ENCODE results near the gene PLEKHA1. TPM values are rescaled to one million over a fixed set of nuclear protein-coding genes. Genes with fewer than 3 reads are reported as not detected.

Gene PLEKHA1
- total RNA-seq (2012; rRNA removed): 7.2 and 12.5 TPM in 2 replicates
- 7.4 and 9.5 TPM in 2 replicates for polyA plus RNA-seq (2012; rRNA removed)
- 3.2 and 4.0 TPM in 2 replicates for polyA plus RNA-seq (2012; cell fraction: cytosol; rRNA removed)
- 4.6 and 13.8 TPM in 2 replicates for polyA plus RNA-seq (2012; cell fraction: nucleus; rRNA removed; ENCODE audit: low replicate concordance)
- Bru-seq, nascent RNA: percentile 64 among the genes with signal in this experiment
- percentile 68 among the genes with signal in this experiment for BruChase-seq, experiment 1, labeled RNA remaining after a 6-hour chase
- percentile 77 among the genes with signal in this experiment for BruChase-seq, experiment 2, labeled RNA remaining after a 2-hour chase
- long read RNA-seq, full-length matches to known transcripts: 3 of 40 reads
- long read RNA-seq, partial matches to known transcripts: 5 of 40 reads
- long read RNA-seq, other reads (novel, unspliced or antisense): 32 of 40 reads

DNA sequence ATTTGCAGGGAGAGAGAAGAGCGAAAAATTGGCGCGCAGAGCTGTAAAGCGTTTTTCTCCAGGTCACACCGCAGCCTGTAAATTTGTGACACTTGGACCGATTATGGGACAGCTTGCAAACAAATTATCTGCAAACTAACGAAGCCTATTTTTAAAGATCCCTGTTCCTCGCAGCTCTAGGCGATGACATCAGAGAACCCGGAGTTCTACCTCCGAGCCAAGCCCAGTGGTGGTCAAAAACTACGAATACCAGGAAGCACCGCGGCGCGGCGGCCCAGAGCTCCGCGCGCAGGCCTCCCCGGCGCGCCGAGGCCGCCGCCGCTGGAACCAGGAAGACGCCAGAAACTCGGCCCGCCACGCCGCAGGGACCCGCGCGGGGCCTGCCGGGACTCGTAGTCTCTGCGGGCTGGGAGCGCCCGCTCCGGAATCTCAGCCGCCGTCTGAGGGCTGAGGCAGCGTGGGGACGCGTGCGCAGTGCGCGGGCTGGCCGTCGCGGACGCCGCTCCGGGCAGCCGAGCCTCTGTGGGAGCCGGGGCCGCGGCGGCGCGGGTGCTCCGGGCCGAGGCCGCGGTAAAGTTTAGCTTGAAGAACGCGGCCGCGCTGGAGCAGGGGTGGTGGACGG lies at the start of gene PLEKHA1:
TSS of gene PLEKHA1 (plus strand) at position 472 of the 622 bp plus-strand sequence. CDS start 18,493 bp downstream, outside the sequence.
- no peaks in the 10 kb centered on the region; the same call in 1 of the 2 replicates for H3K27me3 ChIP-seq (ENCODE audit: control insufficient read depth, insufficient read depth, low read length)
- ATAC-seq (ENCODE audit: low read depth) (peak; percentile 93), DNase-seq (peak; percentile 91)
- H2AK5ac ChIP-seq (ENCODE audit: low read depth, low read length): peak within 1 kb of the TSS; percentile 10; the same call in 1 of the 2 replicates
- intact Hi-C loops (cut with micrococcal nuclease): loop anchor here (5.0 kb wide), 1 partner anchor 72 kb away; no protein-coding TSS in a partner anchor
- peak within 1 kb of the TSS; percentile 75 for H3K9ac ChIP-seq (ENCODE audit: low read depth, low read length)
- 0% methylated on average over 37 of the region's 71 CpGs; no CpG with 5 or more reads in 1 of the 2 experiments for WGBS, 2 experiments (ENCODE audit: extremely low coverage in 2 of 2, insufficient read length in 1 of 2)
- H2BK5ac ChIP-seq (ENCODE audit: low read depth, low read length, poor library complexity, severe bottlenecking): peak within 1 kb of the TSS; percentile 17
- POLR2A ChIA-PET (ENCODE audit: unreplicated experiment): no interaction called here
- no peak within 1 kb of the TSS for H3K18ac ChIP-seq (ENCODE audit: low read depth, low read length)
- H3K23ac ChIP-seq (ENCODE audit: low read depth, low read length): peak within 1 kb of the TSS; percentile 80
- peak within 1 kb of the TSS; percentile 70 for H4K5ac ChIP-seq (ENCODE audit: low read depth, low read length)
- in situ Hi-C loops (cut with MboI; ENCODE audit: low sequenced_read_pairs): no loop called here
- H2BK15ac ChIP-seq (ENCODE audit: low read depth, low read length): no peak within 1 kb of the TSS
- H2BK120ac ChIP-seq (ENCODE audit: low read depth, low read length): peak within 1 kb of the TSS; percentile 59
- H3K36me3 ChIP-seq (ENCODE audit: control insufficient read depth, insufficient read depth, low read length): no peaks in the 10 kb centered on the region
- H2AK9ac ChIP-seq (replicated peaks; ENCODE audit: low read depth, low read length, poor library complexity): peak within 1 kb of the TSS; percentile 66
- H2AFZ ChIP-seq (replicated peaks; ENCODE audit: low read length, poor library complexity): peak within 1 kb of the TSS; percentile 94
- peak within 1 kb of the TSS; percentile 100 for H3K4me3 ChIP-seq (ENCODE audit: insufficient read depth, low read depth, low read length)
- H3K9me3 ChIP-seq (ENCODE audit: control insufficient read depth, insufficient read depth, low read length): no peaks in the 10 kb centered on the region
- dilution Hi-C loops (cut with HindIII; ENCODE audit: low sequenced_read_pairs, unreplicated experiment): no loop called here
- no peaks in the 10 kb centered on the region for H4K20me1 ChIP-seq (ENCODE audit: insufficient read depth, low read length)
- H3K4me2 ChIP-seq (ENCODE audit: low read depth, low read length): peak within 1 kb of the TSS; percentile 75
- peaks cover 4 to 16% of the 10 kb centered on the region in 2 experiments; a peak in 2 of 4 replicates for H3K79me1 ChIP-seq (ENCODE audit: low read depth in 1 of 2, low read length in 2 of 2)
- no TSS peak for BruUV-seq (replicated peaks)
- H3K9me1 ChIP-seq (ENCODE audit: insufficient read depth, low read length): 0 out of 2 replicates have a peak, but pooled peaks cover 3% of the 10 kb centered on the region
- CTCF ChIA-PET: interaction anchor here (0.6 kb wide), 2 partner anchors 93 to 94 kb away, joined by 3 read pairs; no protein-coding TSS in a partner anchor
- peak within 1 kb of the TSS; percentile 40; the same call in 1 of the 2 replicates for H2BK20ac ChIP-seq (ENCODE audit: low read depth, low read length)
- H3K27ac ChIP-seq (ENCODE audit: insufficient read depth, low read length): peak within 1 kb of the TSS; percentile 51
- H3K4me1 ChIP-seq (ENCODE audit: control insufficient read depth, insufficient read depth, low read length): no peaks in the 10 kb centered on the region
- TF ChIP-seq MXI1 (IDR thresholded peaks at IDR 0.05; ENCODE audit: borderline replicate concordance, low read depth, low read length) (peak; percentile 65; the same call in 1 of the 2 replicates), RAD21 (IDR thresholded peaks at IDR 0.05; ENCODE audit: low read length) (no peak), MAZ (IDR thresholded peaks at IDR 0.05; ENCODE audit: borderline replicate concordance, low read depth, low read length) (0 out of 2 replicates have a peak, but pooled peaks have one; percentile 54)
- H4K91ac ChIP-seq (ENCODE audit: insufficient read depth, low read depth, low read length): peak within 1 kb of the TSS; percentile 68
- peak within 1 kb of the TSS; percentile 82 for H3K56ac ChIP-seq (ENCODE audit: extremely low read depth, insufficient read depth, low read length)
- peak within 1 kb of the TSS; percentile 75 for H3K14ac ChIP-seq (replicated peaks; ENCODE audit: low read depth, low read length)
- H3K4ac ChIP-seq (ENCODE audit: low read depth, low read length): peak within 1 kb of the TSS; percentile 52
- peak within 1 kb of the TSS; percentile 57 to 83 for H4K8ac ChIP-seq (ENCODE audit: low read depth in 2 of 2, low read length in 2 of 2)
